Uterus (tissue), 4 donors: ENCODE measurements around the gene CABCOCO1. TPM values are rescaled to one million over a fixed set of nuclear protein-coding genes. Genes with fewer than 3 reads are reported as not detected.

Source experiments
- DNase-seq, 2 donors: peaks; one replicate each; pipeline ENCODE4 v3.0.0-alpha.2; 2019 to 2020
- H3K27ac ChIP-seq, 2 donors: fragments of 200-600 bp; sonication (generic); 1 replicate in 1 of 2; 2 replicates in 1 of 2; pipeline ENCODE4 v1.5.1; 2016 to 2018
- H3K27me3 ChIP-seq, 2 donors: fragments of 200-600 bp; sonication (generic); one replicate each; pipeline ENCODE4 v1.5.1; 2018 to 2019; ENCODE audit warnings: control low read depth in 1 of 2
- H3K36me3 ChIP-seq, 2 donors: fragments of 200-600 bp; sonication (generic); one replicate each; pipeline ENCODE4 v1.5.1; 2019; ENCODE audit warnings: control low read depth in 1 of 2
- H3K4me1 ChIP-seq, 2 donors: fragments of 200-600 bp; sonication (generic); one replicate each; pipeline ENCODE4 v1.5.1; 2018 to 2019; ENCODE audit warnings: control low read depth in 1 of 2
- H3K4me3 ChIP-seq, 2 donors: fragments of 200-600 bp; sonication (generic); 1 replicate in 1 of 2; 2 replicates in 1 of 2; pipeline ENCODE4 v1.5.1; 2018 to 2019; ENCODE audit warnings: mild to moderate bottlenecking in 1 of 2
- H3K9me3 ChIP-seq, 2 donors: fragments of 200-600 bp; sonication (generic); one replicate each; pipeline ENCODE4 v1.5.1; 2019; ENCODE audit warnings: control low read depth in 1 of 2
- POLR2A ChIP-seq, 2 donors: fragments of 450-650 bp; IDR thresholded peaks; one replicate each; pipeline ENCODE4 v1.6.1; 2016; ENCODE audit warnings: antibody characterized with exemption in 2 of 2, mild to moderate bottlenecking in 1 of 2, moderate library complexity in 1 of 2
- intact Hi-C: fragments of 100-400 bp; cut with DNase I; formaldehyde crosslinking; loops from one replicate; pipeline ENCODE4 v1.15.1; 2023; ENCODE audit warnings: low total_unique reads
- total RNA-seq, 4 donors: library from RNA; depleted of rRNA in 3 of 4; stranded (reverse); fragments of >200 nt in 3 of 4; gene quantifications; one replicate each; pipeline versions ENCODE4 v1.1.0 to v1.2.4, GENCODE V29; 2014 to 2023
- TF ChIP-seq, protein P1 (sequence below), 4 experiments: fragments of 200-600 bp in 2 of 4; fragments of 450-650 bp in 2 of 4; sonication (generic) in 2 of 4; IDR thresholded peaks; one replicate each; pipeline ENCODE4 v1.5.1; 2016 to 2019; ENCODE audit warnings: antibody characterized with exemption in 4 of 4, mild to moderate bottlenecking in 2 of 4, moderate library complexity in 1 of 4
- donor health status: DM: yes; HTN: yes; CAD: no.

Gene CABCOCO1
- total RNA-seq, 4 donors from 2014 or later, result 1.9 to 6.7 TPM; not detected in 2

DNA sequence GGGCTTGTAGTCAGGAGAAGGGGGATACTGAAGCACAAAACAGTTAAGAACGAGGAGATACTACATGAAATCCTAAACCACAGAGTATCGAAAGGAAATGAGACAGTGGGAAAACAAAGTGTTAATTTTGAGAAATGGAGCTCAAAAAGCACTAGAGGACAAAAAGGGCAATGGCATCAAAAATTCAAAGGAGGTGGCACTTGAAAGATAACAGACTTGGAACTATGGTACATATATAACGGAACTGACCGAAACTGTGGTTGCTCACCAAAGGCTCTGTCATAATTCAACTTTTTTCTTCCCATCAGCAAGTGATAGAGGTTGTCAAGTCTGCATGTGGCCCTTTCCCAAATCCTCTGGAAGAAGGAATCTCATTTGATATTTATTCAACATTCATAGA lies 97.0 kb downstream of the CABCOCO1 start:
- no peak overlapping the region for H3K27ac ChIP-seq
- no peaks in the 10 kb centered on the region for H3K9me3 ChIP-seq
- DNase-seq, result no peak
- no peaks in the 10 kb centered on the region for H3K4me1 ChIP-seq
- H3K4me3 ChIP-seq, result no peak overlapping the region
- H3K27me3 ChIP-seq, result no peaks in the 10 kb centered on the region
- intact Hi-C loops, result no loop called here
- TF ChIP-seq POLR2A (IDR thresholded peaks at IDR 0.05), result no peak
- TF ChIP-seq, protein P1, sequence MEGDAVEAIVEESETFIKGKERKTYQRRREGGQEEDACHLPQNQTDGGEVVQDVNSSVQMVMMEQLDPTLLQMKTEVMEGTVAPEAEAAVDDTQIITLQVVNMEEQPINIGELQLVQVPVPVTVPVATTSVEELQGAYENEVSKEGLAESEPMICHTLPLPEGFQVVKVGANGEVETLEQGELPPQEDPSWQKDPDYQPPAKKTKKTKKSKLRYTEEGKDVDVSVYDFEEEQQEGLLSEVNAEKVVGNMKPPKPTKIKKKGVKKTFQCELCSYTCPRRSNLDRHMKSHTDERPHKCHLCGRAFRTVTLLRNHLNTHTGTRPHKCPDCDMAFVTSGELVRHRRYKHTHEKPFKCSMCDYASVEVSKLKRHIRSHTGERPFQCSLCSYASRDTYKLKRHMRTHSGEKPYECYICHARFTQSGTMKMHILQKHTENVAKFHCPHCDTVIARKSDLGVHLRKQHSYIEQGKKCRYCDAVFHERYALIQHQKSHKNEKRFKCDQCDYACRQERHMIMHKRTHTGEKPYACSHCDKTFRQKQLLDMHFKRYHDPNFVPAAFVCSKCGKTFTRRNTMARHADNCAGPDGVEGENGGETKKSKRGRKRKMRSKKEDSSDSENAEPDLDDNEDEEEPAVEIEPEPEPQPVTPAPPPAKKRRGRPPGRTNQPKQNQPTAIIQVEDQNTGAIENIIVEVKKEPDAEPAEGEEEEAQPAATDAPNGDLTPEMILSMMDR (IDR thresholded peaks at IDR 0.05), result no peak
- H3K36me3 ChIP-seq, result no peaks in the 10 kb centered on the region

DNA sequence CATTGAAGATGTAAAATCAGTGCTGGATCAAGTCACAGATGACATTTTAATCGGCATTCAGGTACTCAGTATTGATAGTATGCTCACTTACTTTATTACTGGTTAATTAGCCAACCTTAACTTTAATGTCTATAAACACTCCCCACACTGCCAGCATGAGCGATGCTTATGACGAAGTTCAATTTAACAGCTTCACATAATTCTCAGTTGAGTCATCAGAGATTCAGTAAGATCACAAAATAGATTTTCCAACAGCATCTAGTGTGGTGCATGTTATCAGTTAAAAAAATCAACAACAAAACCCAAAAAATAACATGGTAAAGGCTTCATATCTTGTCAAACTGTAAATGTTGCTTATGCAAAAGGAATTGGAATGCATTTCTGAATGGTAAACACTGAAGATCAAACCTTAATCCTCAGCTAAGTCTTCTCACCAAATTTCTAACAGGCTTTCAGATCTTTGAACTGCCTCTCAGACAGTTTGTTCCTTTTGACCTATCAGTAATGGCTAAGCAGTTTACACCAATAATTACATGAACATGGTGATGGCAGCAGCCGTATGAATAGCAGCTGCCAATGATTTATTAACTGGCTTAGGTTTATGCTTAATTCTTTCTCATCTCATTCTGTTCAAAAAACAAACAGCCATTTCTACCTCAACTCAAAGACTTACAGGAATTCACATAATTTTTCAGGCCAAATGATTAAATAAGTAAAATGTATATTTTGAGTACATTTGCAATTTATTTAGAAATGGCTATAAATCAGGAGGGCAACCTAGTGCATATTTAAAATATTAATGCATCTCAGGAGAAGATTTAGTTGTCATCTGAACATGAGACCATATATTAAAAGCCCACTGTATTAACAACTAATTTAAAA lies 98.5 kb downstream of the CABCOCO1 start:
- peak overlapping the region; percentile 49 to 55 for H3K27ac ChIP-seq

DNA sequence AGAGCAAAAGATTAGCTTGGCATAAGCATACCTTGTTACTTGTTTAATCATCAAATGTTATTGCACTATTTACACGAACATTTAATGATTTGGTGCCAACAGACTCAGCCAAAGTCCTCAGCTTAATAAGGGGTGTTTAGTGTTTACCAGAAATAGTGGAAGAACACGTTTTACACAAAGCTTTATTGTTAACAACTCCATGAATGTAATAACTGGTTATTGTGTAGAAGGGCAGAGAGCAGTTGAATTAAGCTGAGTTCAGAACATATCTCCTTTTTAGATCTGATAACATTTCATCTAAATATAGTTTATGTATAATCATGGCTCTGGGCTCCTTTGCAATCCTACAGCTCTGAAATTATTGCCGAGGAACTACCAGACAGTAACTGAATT lies 99.1 kb downstream of the CABCOCO1 start:
- TF ChIP-seq POLR2A (IDR thresholded peaks at IDR 0.05), result no peak
- TF ChIP-seq, protein P1 (IDR thresholded peaks at IDR 0.05), result no peak
- DNase-seq, result no peak
- Histone ChIP-seq H3K27me3 (no peaks in the 10 kb centered on the region), H3K4me1 (no peaks in the 10 kb centered on the region), H3K4me3 (no peak overlapping the region), H3K27ac (peak overlapping the region in 1 of 2 donors; percentile 55), H3K9me3 (no peaks in the 10 kb centered on the region), H3K36me3 (no peaks in the 10 kb centered on the region)
- intact Hi-C loops, result no loop called here

More for the DNA sequence above, 98.5 kb downstream of the CABCOCO1 start:
- H3K36me3 ChIP-seq, result no peaks in the 10 kb centered on the region
- no peaks in the 10 kb centered on the region for H3K9me3 ChIP-seq
- H3K27me3 ChIP-seq, result no peaks in the 10 kb centered on the region
- no peaks in the 10 kb centered on the region for H3K4me1 ChIP-seq
- DNase-seq, result no peak
- TF ChIP-seq, protein P1 (IDR thresholded peaks at IDR 0.05), result no peak
- TF ChIP-seq POLR2A (IDR thresholded peaks at IDR 0.05), result no peak
- intact Hi-C loops, result no loop called here
- H3K4me3 ChIP-seq, result no peak overlapping the region

DNA sequence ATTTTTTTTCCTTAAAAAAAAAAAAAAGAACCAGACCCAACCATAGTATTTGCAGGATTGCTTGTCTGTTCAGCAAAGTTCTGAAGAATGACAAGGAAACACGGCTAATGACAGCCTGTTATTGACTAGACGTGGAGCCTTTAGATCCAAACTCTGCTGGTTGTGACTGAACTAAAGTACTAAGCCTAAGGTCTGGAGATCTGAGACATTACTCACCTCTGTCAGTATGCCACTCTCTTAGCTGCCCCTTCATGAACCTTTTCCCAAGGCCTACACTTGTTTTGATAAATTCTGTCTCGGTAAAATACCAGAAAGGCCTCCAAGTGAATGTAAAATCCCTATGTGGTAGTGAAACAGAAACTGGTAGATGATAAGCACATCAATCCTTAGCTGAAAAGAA lies 101.0 kb downstream of the CABCOCO1 start:
- Histone ChIP-seq H3K27me3 (no peaks in the 10 kb centered on the region), H3K36me3 (no peaks in the 10 kb centered on the region), H3K27ac (no peak overlapping the region), H3K9me3 (no peaks in the 10 kb centered on the region), H3K4me3 (no peak overlapping the region), H3K4me1 (no peaks in the 10 kb centered on the region)
- DNase-seq, result no peak
- TF ChIP-seq, protein P1 (IDR thresholded peaks at IDR 0.05), result no peak
- intact Hi-C loops, result no loop called here

DNA sequence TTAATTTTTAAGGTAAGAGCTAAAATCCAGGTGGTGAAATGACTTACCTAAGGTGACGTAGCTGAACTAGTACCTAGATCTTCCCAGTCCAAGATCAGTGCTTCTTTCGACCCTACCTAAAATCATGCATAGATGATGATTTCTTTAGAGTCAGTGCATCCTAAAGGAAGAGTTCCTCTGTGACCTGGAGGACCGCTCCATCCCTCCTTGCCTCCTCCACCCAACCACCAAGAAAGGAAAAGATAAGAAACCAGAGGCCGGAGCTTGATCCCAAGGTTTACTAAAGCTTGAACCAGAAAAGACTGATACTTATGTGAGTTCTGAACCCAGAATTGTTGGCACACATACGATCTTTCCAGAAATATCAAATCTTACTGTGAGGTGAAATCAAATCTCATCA lies 101.8 kb downstream of the CABCOCO1 start:
- TF ChIP-seq POLR2A (IDR thresholded peaks at IDR 0.05), result no peak
- DNase-seq, result no peak
- H3K4me1 ChIP-seq, result no peaks in the 10 kb centered on the region
- no peaks in the 10 kb centered on the region for H3K9me3 ChIP-seq
- intact Hi-C loops, result no loop called here
- no peak overlapping the region for H3K27ac ChIP-seq
- H3K27me3 ChIP-seq, result no peaks in the 10 kb centered on the region
- no peak overlapping the region for H3K4me3 ChIP-seq
- no peaks in the 10 kb centered on the region for H3K36me3 ChIP-seq
